HEK293T (cell line): ENCODE data around the gene STX10.

Source experiments
- FOXK2 ChIP-seq: fragments of 450-650 bp; IDR thresholded peaks from 2 replicates; pipeline ENCODE4 v1.6.1; 2016; ENCODE audit warnings: mild to moderate bottlenecking
- HDGF ChIP-seq: fragments of 450-650 bp; IDR thresholded peaks from 2 replicates; pipeline ENCODE4 v1.6.1; 2017; ENCODE audit warnings: antibody characterized with exemption, borderline replicate concordance
- SP1 ChIP-seq: fragments of 450-650 bp; IDR thresholded peaks from 2 replicates; pipeline ENCODE4 v1.6.1; 2017

DNA sequence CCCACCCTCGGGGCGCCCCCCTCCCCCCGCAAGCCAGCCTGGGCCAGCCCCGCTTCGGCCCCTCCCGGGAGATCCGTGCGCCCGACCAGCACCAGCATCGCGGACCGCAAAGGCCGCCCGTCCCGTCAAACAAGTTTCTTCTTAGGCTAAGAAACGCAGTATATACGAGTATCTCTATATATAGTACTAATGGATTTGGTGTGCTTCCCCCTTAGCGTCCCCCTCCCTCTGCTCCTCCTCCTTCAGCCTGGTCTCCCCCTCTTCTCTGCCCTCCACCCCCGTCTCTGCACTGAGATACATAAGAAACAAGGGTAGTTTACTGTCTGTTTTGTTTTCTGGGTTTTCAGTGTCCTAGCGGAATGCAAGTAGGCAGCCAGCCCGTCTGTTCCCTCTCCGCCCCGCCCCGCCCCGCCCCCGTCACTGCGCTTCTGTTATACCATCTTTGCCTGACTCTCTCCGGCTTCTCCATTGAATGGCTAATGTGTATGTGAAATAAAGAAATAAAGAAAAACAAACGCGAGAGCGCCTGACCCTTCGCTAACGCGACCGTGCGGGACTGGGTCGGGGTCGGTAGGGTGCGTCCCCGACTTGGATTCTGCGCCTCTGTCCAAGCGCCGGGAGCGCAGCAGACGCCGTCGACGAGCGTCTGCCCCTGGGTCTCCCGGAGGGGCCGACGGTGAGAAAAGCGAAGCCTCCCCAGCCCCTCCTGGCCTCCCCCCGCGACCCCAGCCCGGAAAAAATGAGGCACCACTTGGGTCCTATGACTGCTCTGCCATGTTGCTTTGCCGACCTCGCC is 51.7 kb downstream of the STX10 start:
- no peak for TF ChIP-seq SP1
- TF ChIP-seq FOXK2: no peak
- no peak for TF ChIP-seq HDGF
